Activated effector memory CD4-positive, alpha-beta T cell treated with Interleukin-2 at 50 U/mL for 16 hours (primary cell): ENCODE measurements around the gene BLOC1S5.

Experiments
- DNase-seq: peaks from one replicate; pipeline ENCODE4 v3.0.0-alpha.2; 2020

Gene BLOC1S5

DNA sequence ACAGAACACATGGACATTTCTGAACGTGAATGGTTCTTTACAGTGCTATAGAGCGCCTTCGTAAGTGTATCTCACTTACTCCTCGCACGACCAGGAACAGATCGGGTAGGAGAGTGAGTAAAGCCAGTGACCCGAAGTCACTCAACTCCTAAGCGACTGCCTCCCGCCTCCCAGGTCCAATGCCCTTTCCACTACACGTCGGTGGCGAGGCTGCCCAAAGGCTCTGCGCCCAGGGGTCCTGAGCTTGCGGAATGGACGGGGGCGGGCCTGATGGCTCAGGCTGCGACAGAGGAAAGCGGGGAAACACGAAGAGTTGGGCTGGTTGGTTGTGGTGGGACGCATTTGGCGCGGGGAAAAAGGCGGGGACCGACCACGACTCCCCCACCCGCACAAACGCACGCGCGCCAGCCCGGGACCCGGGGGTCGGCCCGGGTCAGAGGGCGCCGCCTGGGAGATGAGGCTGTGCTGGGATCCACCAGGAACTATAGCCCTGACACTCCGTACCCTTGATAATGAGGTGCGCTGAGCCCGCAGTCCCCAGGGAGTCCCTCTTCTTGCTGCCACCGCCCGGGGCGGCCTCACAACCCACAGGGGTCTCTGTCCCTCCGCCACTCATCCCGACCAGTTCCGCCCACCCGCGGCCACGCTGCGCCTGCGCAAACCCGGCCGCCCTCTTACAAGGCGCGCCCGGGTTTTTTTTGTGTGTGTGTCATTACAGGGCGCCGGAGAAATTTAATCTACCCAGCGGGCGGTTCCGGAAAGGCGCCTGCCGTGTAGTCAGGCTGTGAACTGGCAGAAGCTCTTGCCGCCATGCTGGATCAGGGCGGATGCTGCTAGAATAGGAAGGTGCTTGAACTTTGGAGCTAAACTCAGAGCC lies at the start of gene BLOC1S5:
TSS of gene BLOC1S5 (minus strand) at position 629 of the 877 bp plus-strand sequence. CDS start at position 616, 13 bp downstream.
- peak; percentile 92 for DNase-seq

DNA sequence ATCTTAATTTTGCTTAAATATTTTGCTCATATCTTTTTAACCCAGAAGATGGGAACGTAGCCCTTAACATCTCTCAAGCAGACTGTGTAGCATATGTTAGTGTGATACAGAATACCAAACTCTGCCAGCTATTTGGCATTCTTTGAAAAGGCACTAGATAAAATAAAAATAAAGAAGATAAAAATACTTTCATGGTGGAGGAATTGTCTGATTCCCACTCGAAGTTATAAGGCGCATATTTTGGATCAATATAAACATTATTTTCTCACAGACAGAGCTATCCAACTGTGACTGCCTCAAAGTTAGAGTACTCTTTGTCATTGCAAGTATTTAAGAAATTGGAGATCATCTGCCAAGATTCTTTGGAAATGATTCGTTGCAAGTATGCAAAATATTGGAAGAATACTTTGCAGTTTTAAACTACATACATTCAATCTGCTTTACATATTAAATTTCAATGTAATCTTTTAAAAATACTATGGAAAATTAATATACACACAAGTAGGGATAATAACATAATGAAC lies 49.0 kb upstream of the BLOC1S5 start:
- no peak for DNase-seq

- DNase-seq, result no peak
Measured at GRCh38 chr6:8110725-8111124, 46.5 kb upstream of the BLOC1S5 start.

- DNase-seq, result no peak
Measured at GRCh38 chr6:8110117-8110721, 46.0 kb upstream of the BLOC1S5 start.

DNA sequence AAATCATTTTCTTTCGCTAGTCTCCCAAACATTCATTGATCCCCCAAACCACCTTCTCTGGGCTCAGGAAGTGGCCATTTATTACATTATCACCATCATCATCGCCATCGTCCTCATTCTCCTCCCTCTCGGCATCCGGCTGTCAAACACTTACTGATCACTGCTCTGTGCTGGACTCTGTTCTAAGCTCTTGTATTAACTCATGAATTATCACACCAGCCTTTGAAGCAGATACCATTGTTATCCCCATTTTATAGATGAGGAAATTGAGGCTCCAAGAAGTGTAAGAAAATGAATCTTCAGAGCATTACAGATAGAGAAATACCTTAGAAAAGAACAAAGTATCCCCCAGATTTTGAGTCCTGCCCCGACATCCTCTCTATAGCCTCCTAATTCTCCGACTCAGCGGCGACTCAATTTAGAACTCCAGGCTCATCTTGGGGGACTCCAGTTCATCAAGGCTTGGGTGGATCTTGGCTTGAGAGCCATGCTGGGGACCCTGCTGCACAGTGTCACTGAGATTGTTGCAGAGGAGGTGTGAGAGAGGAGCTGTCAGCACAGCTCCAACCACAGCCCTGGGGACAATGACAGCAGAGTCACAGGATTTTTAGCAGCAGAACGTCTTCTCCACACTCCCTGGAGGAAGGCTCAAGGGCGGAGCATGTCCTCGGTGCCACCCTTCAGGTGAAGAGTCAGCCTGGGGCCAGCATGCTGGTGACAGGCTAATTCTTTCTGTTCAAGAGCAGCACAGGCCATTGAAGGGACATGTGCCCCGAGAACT lies 44.8 kb upstream of the BLOC1S5 start:
- DNase-seq, result no peak

DNA sequence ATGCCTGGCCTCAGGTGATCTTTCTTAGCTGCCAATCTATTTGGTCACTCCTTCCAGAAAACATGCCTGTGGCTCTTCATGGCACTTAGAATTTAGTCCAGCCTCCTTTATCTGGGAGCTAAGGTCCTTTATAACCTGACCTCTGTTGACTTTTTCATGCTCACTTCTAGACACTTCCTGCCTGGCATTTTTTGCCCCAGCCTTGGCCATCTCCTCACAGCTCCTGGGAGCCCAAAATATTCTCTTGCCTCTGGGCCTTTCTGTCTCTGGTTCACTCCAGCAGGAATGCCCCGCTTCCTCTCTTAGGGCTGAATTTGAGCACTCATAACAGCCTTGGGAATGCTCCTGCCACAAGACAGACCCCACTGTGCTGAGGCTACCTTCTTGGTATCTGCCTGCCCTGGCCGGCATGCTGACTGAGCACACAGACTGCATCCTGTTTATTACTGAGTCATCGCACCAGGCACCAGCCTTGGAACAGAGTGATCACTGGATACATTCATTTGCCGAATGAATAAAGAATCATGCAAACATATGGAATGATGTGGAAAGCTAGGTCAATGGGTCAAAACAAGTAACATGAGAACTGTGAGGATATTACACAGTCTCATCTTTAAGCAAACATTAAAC lies 44.0 kb upstream of the BLOC1S5 start:
- DNase-seq, result no peak

DNA sequence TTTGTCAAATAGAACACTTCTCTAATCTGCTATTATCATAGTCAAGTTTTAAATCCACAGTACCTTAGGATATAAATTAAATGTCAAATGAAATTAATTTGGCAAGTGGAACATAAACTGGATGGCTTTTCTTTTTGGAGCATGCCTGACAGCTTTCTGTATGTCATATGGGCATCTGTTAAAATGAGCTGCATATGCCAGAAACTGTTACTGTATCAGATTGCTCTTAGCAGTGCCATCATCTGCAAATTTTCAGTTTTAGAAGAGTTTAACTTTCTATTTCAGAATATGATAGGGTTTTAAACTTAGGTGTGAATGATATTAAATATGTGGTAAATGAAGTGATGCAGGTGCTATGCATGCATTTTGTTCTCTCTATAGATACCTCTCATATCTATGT lies 41.6 kb upstream of the BLOC1S5 start:
- DNase-seq, result no peak

DNA sequence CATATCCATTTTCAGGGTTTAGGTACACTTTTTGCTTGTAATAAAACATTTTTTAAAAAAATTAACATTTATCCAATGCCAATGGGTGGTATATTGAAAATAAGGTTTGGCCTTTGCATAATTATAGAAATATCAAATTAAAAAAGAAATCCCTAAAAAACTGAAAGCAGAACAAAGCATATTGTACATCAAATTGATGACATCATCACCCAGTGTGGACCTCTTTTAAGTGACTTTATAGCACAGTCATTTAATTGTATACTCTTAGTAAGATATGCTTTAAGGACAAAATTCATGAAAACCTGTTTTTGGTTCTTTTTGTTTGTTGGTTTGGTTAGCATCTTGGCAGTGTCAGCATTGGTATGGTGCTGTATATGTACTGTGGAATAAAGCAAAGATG lies 39.5 kb upstream of the BLOC1S5 start:
- DNase-seq, result no peak

DNA sequence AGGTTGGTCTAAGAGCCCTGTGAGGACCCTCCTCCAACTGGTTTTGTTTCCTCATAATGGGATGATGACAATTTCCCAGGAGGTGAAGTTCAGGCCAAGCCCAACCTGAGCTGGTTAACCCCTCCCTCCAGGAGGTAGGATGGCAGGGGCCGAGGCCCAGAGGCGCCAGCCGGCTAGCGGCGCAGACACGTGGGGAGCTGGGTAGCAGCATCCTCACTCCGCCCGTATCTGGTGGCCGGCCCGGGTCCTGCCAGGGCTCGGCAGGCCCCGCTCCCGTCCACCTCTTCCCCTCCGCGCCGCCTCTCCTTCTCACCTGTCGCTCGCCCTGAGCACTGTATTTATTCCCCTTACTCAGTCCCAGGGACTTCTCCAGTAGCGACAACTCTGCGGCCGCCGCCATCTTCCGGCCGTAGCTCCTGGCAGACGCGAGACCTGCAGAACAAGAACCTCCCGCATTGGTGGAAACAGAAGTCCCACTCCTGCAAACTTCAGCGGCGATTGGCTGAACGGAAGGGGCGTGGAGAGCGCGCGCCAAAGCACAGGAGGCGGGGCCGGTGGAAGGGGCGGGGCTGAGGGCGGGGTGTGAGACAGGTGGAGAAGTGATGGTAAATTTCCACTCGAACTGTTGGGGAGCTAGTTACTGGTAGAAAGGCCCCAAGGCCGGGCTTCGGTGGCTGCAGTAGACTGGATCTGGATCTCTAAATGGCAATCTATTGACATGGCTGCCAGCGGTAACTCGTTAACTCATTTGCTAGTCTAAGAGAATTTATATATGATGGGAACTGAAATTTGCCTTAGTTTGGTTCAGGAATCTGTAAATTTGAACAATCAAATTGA lies 38.2 kb upstream of the BLOC1S5 start, which contains the start of gene EEF1E1:
TSS of gene EEF1E1 (minus strand) at position 427 of the 837 bp plus-strand sequence. CDS start at position 400, 27 bp downstream.
- peak; percentile 96 for DNase-seq

DNA sequence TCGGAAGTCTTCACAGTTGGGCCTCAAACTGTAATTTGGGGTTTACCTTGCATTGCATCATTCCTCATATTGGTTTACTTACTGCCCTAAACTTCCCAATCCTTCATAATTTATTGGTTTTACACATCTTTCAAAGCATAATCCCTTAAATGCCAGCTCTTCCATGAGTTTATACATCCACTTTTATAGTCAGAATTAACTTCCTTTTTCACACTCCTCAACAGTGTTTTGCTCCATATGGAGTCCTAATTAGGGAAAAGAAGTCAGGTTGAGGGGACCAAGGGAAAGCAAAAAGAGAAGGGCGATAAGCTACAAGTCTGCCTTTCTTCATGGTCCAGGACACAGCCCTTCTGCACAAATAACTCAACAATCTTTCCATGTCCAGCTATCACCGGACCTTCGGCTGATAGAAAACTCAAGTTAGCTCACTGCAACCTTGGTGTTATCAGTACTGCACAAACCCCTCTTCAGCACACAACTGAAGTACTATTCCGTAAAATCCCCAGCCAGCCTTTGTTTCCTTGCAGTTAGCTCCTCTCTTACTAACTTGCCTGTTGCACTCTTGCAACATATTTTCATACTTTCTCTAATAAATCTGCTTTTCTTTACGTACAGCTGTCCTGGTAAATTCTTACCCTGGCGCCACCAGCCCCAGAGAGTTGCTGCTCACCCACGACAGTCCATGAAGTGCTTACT lies 36.1 kb upstream of the BLOC1S5 start:
- no peak for DNase-seq

- DNase-seq, result no peak
Measured at GRCh38 chr6:8090650-8091049, 26.5 kb upstream of the BLOC1S5 start.

DNA sequence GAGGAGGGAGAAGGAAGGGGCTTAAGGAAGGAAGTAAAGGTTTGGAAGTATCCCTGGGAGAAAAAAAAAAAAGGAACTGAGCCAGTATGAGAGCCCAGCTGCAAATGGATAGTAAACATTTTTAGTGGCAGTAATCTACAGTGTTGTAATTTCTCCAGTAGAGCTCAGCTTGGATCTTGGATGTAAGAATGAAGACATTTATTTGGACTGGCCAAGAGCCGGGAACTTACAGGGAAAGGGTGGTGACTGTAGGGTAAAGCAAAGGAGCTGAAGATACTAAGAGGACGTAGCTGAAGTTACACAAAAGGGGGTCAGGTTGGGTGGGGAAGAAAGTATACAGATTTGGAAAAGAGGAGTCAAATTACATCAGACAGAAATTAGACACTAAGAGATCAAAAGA lies 24.7 kb upstream of the BLOC1S5 start:
- DNase-seq, result no peak

- no peak for DNase-seq
Measured at GRCh38 chr6:8087870-8088754, 23.9 kb upstream of the BLOC1S5 start.

- no peak for DNase-seq
Measured at GRCh38 chr6:8086755-8087306, 22.6 kb upstream of the BLOC1S5 start.

DNA sequence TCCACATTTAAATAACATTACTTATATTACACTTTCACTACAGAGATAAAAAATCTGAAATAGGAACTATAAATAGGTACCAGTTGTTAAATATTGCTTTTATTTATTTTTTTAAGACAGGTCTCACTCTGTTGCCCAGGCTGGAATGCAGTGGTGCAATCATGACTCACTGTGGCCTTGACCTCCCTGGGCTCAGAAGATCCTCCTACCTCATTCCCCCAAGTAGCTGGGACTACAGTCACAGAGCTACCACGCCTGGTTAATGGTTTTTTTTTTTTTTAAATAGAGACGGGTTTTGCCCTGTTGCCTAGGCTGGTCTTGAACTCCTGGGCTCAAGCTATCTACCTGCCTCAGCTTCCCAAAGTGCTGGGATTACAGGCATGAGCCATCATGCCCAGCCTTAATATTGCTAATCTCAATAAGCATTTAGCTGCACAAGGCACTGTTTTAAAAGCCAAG lies 20.9 kb upstream of the BLOC1S5 start:
- no peak for DNase-seq

DNA sequence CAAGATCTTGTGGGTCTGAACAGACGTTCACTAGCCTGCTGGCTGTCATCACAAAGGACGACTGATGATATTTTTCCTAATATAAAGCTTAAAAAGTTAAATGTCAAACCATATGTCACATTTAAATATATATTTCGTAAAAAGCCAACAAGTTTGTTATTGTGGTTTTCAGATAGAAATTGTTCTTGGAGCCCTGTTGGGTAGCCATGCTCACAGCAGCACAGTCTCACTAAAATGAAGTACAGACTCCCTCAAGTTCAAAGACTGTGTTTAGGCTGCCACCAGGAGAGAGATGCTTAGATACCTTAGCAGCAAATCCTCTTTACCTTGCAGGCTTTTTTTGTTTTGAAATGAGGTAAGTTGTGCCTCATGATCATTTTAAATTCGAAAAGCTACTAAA lies 20.4 kb upstream of the BLOC1S5 start:
- DNase-seq, result no peak

- DNase-seq, result no peak
Measured at GRCh38 chr6:8082954-8083858, 19.0 kb upstream of the BLOC1S5 start.

DNA sequence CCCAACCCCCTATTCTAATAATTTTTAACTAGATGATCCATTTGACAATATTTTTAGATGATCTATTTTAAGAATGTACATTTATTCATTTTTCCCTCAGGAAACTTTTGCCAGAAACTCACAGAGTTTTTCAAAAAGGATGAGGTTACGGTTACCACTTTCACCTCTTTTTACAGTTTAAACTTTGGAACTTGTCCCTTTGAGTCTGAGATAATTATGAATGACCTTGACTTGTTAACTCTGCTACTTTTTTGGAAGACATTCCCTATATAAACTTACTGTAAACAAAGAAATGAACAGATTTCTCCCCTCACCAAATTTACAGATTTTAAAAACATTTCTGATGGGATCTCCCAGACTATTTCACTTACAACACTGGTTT lies 18.4 kb upstream of the BLOC1S5 start:
- no peak for DNase-seq
